HG03521 (cell line): ENCODE data around the gene SUZ12.
A peak's percentile ranks its signal among the peaks of the same experiment; 100 is the strongest.
"Not testable (repeated sequence)": the region's sequence is repeated elsewhere in the genome, so short reads cannot be mapped to it uniquely, and the experiment has no call there.

ENCODE experiments used
- ATAC-seq: cut with Tn5 transposase; IDR thresholded peaks from one replicate; pipeline ENCODE4 v1.9.1; 2021; ENCODE audit warnings: mild to moderate bottlenecking, moderate library complexity; ENCODE audit not compliant: unreplicated experiment

Gene SUZ12

GRCh38 chr17:31936615-31937609 lies at the start of gene SUZ12:
TSS of gene SUZ12 (plus strand) at chr17:31937007. CDS start at chr17:31937247, 240 bp downstream.
- peak; percentile 95 for ATAC-seq

- no peak for ATAC-seq
Measured at GRCh38 chr17:31888124-31888523, 48.7 kb upstream of the SUZ12 start.

GRCh38 chr17:31900877-31901276 lies 35.9 kb upstream of the SUZ12 start:
- ATAC-seq: no peak

GRCh38 chr17:31902693-31903092 lies 34.1 kb upstream of the SUZ12 start:
- no peak for ATAC-seq

DNA sequence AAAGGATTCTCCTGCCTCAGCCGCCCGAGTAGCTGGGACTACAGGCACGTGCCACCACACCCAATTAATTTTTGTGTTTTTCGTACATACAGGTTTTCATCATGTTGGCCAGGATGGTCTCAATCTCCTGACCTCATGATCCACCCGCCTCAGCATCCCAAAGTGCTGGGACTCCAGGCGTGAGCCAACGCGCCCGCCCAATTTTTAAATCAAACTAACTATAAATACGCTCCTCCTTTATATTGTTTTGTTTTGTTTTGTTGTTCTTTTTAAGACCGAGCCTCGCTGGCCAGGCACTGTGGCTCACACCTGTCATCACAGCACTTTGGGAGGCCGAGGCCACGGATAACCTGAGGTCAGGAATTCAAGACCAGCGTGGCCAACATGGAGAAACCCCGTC lies 33.4 kb upstream of the SUZ12 start:
- no peak for ATAC-seq

GRCh38 chr17:31907342-31907962 lies 29.4 kb upstream of the SUZ12 start:
- no peak for ATAC-seq

DNA sequence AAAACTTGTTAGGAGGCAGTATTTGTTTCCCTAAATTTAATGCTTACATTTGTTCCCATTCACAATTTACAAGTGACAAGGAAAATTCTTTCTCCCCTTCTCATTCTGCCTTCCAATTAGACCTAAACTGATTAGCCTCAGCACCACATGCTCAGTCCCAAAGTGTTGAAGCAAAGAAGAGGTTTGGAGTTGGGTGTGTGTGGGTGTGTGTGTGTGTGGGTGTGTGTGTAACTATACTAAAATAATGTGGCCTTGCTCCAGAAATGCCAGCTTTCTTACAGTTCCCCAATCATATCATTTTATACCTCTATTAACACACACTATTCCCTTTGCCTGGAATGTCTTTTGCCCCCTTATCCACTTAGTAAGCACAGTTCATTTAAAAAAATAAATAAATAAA lies 28.4 kb upstream of the SUZ12 start:
- ATAC-seq: no peak

GRCh38 chr17:31912705-31913104 lies 24.1 kb upstream of the SUZ12 start:
- not testable (repeated sequence) for ATAC-seq

DNA sequence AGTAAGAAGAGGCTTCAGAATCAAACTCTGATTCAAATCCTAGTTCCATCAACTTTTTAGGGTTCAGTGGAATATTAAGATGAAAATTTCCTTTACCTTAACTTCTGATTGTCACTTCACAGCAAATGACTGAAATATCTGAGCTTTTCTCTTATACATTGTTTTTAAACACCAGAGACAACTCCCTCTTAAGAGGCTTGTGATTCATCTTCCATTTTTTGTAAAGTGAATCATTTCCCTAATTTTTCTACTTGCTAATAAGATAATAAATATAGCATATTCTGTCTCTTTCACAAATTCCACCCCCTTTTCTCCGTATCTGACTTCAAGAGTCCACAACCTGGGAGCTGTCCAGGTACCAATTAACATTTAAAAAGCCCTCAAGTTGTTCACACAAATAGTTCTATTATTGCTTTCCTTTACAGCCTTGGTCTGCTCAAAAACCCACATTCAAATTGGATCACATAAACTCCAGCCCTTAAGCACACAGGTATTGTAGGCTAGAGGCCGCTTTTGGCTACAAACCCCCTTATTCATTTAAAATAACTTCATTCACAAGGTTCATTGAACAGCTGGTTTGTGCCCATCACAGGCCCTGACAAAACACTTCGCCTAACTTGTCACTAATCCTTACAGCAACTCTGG lies 21.2 kb upstream of the SUZ12 start:
- no peak for ATAC-seq

DNA sequence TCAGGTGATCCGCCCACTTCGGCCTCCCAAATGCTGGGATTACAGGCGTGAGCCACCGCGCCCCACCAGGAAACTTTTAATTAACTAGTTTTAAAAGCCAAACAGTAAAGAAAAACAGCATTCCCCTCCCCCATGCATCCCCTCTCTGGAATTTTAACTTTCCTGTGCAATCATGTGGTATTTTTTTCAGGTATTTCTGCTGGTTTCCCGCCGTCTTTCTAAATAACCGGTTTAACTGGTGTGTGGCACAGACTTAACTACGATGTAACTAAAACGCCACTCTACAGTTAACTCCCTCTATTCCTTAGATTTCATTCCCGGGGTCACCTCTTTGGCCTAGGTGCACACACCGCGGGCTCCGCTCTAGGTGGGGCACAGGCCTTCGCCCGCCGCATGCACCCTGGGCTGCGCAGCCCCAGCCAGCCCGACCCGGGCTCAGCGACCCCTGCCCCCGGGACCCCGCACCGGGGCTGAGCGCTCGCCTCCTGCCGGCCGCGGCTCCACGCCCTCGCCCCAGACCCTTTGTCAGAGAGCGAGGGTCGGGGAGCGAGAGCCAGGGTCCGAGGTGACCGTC lies 20.2 kb upstream of the SUZ12 start:
- ATAC-seq: no peak

DNA sequence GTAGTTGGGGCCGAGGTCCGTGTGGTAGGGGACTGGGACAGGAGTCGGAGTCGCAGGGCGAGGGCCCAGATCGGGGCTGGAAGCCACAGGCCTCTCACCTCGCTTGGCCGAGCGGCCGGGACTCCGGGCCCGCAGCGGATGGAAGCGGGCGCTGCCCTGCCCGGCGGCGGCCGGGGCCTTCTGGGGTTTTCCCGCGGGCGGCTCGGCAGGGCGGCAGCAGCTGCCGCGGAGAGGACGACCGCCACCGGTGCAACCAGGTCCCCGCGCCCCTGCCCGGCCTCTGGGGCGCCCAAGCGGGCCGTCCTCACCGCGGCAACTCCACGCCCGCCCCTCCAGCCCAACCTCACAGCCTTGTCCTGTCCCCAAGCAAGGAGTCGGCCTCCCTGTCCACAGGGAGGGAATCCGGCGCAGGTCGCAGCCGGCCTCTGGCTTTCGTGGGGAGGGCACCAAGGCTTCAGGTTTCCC lies 19.7 kb upstream of the SUZ12 start:
- no peak for ATAC-seq

GRCh38 chr17:31917721-31918120 lies 19.1 kb upstream of the SUZ12 start:
- not testable (repeated sequence) for ATAC-seq

DNA sequence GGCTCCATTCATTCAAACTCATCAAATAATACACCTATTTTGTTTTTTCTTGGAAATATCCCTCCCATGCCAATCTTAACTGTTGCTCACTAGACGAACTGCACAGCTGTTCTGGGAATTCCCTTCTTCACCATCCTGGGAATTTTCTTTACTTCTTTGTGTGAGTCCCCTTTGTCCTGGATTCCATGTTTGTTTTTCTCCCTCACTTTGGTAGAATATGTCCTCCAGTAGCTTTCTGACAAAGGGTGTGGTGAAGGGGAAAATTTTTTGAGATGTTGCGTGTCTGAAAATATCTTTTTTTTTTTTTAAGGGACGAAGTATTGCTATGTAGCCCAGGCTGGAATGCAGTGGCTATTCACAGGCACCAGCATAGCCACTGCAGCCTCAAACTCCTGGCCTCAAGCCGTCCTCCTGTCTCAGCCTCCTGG lies 18.1 kb upstream of the SUZ12 start:
- ATAC-seq: no peak

- ATAC-seq: no peak
Measured at GRCh38 chr17:31919802-31920525, 16.8 kb upstream of the SUZ12 start.

GRCh38 chr17:31926100-31926729 lies 10.6 kb upstream of the SUZ12 start:
- ATAC-seq: no peak

GRCh38 chr17:31931756-31932155 lies 5.1 kb upstream of the SUZ12 start:
- no peak for ATAC-seq

GRCh38 chr17:31935512-31935911 lies 1.3 kb upstream of the SUZ12 start:
- ATAC-seq: no peak

GRCh38 chr17:31937926-31938641 lies 1.3 kb downstream of the SUZ12 start:
- ATAC-seq: not testable (repeated sequence)

DNA sequence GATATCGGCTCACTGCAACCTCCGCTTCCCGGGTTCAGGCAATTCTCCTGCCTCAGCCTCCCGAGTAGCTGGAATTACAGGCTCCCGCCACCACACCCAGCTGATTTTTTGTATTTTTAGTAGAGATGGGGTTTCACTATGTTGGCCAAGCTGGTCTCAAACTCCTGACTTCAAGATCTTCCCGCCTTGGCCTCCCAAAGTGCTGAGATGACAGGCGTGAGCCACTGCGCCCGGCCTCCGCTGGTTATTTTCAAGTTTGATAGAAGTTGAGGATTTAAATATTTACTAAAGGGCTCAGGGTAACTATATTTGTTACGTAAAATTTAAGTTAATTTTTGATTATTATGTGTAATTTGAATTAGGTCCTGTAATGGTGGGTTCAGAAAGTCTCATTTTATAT lies 5.1 kb downstream of the SUZ12 start:
- ATAC-seq: not testable (repeated sequence)
